Neural cell (in vitro differentiated cells): Measurements from ENCODE around the gene HNRNPAB. TPM values are rescaled to one million over a fixed set of nuclear protein-coding genes. Genes with fewer than 3 reads are reported as not detected.

ENCODE experiments used
- H2AFZ ChIP-seq: fragments of 200-600, 300-800 bp; sonication (generic), shearing (Covaris generic); 2 replicates; pipeline ENCODE4 v1.6.0; 2014; ENCODE audit warnings: low read depth, mild to moderate bottlenecking, antibody characterized with exemption, low read length, moderate library complexity
- H3F3A ChIP-seq: fragments of 200-600 bp; shearing (Covaris generic); 2 replicates; pipeline ENCODE4 v1.6.1; 2016; ENCODE audit warnings: mild to moderate bottlenecking, moderate library complexity, mixed read lengths, antibody characterized with exemption, low read length; ENCODE audit not compliant: insufficient read depth, poor library complexity, severe bottlenecking
- H3K27ac ChIP-seq: fragments of 200-600, 300-800 bp; sonication (generic), shearing (Covaris generic); 2 replicates; pipeline ENCODE4 v1.5.1; 2014; ENCODE audit warnings: mild to moderate bottlenecking, low read length, moderate library complexity
- H3K27me3 ChIP-seq: fragments of 300-800, 200-600 bp; sonication (generic), shearing (Covaris generic); 2 replicates; pipeline ENCODE4 v1.6.0; 2014; ENCODE audit warnings: mild to moderate bottlenecking, low read depth, low read length, moderate library complexity; ENCODE audit not compliant: insufficient read depth
- H3K36me3 ChIP-seq: fragments of 300-800, 200-600 bp; sonication (generic), shearing (Covaris generic); 2 replicates; pipeline ENCODE4 v1.5.1; 2014; ENCODE audit warnings: mild to moderate bottlenecking, antibody characterized with exemption, low read length, moderate library complexity; ENCODE audit not compliant: insufficient read depth
- H3K4me2 ChIP-seq: fragments of 300-800, 200-600 bp; sonication (generic), shearing (Covaris generic); 2 replicates; pipeline ENCODE4 v1.6.0; 2014; ENCODE audit warnings: mild to moderate bottlenecking, low read length
- H3K4me3 ChIP-seq: fragments of 300-800, 200-600 bp; sonication (generic), shearing (Covaris generic); 2 replicates; pipeline ENCODE4 v1.5.1; 2014; ENCODE audit warnings: mild to moderate bottlenecking, low read length, moderate library complexity
- H3K79me2 ChIP-seq: fragments of 200-600 bp; shearing (Covaris generic); replicated peaks from 2 replicates; pipeline ENCODE4 v1.6.0; 2014; ENCODE audit warnings: mild to moderate bottlenecking, low read length, moderate library complexity; ENCODE audit not compliant: insufficient read depth
- H3K9ac ChIP-seq: fragments of 300-800, 200-600 bp; sonication (generic), shearing (Covaris generic); 2 replicates; pipeline ENCODE4 v1.6.1; 2016; ENCODE audit warnings: mild to moderate bottlenecking, low read length, mixed read lengths
- H3K9me2 ChIP-seq: fragments of 200-600 bp; shearing (Covaris generic); 2 replicates; pipeline ENCODE4 v1.6.1; 2016; ENCODE audit warnings: mild to moderate bottlenecking, low read length, mixed read lengths; ENCODE audit not compliant: insufficient read depth
- H3K9me3 ChIP-seq: fragments of 200-600, 300-800 bp; sonication (generic), shearing (Covaris generic); 2 replicates; pipeline ENCODE4 v1.6.1; 2016; ENCODE audit warnings: mild to moderate bottlenecking, mixed run types, low read length, moderate library complexity, mixed read lengths
- H4K20me1 ChIP-seq: fragments of 200-600 bp; shearing (Covaris generic); 2 replicates; pipeline ENCODE4 v1.6.1; 2016; ENCODE audit warnings: mild to moderate bottlenecking, mixed run types; ENCODE audit not compliant: insufficient read depth
- EP300 ChIP-seq: fragments of 450-650 bp; conservative IDR thresholded peaks from 2 replicates; pipeline ENCODE4 v1.6.1; 2014; ENCODE audit warnings: antibody characterized with exemption, mild to moderate bottlenecking, moderate library complexity; ENCODE audit not compliant: poor library complexity, severe bottlenecking
- EZH2 ChIP-seq: fragments of 200-600, 300-800 bp; shearing (Covaris generic), sonication (generic); IDR thresholded peaks from 2 replicates; pipeline ENCODE4 v1.6.1; 2014; ENCODE audit warnings: antibody characterized with exemption, low read length, borderline replicate concordance, mild to moderate bottlenecking; ENCODE audit not compliant: insufficient read depth, poor library complexity, severe bottlenecking
- MXI1 ChIP-seq: fragments of 450-650 bp; conservative IDR thresholded peaks from 2 replicates; pipeline ENCODE4 v1.6.1; 2014; ENCODE audit warnings: antibody characterized with exemption, mild to moderate bottlenecking; ENCODE audit not compliant: poor library complexity, severe bottlenecking
- POLR2AphosphoS5 ChIP-seq: IDR thresholded peaks from 2 replicates; pipeline ENCODE4 v1.6.1; 2012
- RAD21 ChIP-seq: fragments of 450-650 bp; conservative IDR thresholded peaks from 2 replicates; pipeline ENCODE4 v1.6.1; 2014; ENCODE audit warnings: antibody characterized with exemption, mild to moderate bottlenecking, moderate library complexity
- SMC3 ChIP-seq: fragments of 450-650 bp; conservative IDR thresholded peaks from 2 replicates; pipeline ENCODE4 v1.6.1; 2014; ENCODE audit warnings: antibody characterized with exemption, mild to moderate bottlenecking, moderate library complexity; ENCODE audit not compliant: poor library complexity
- TAF1 ChIP-seq: IDR thresholded peaks from 2 replicates; pipeline ENCODE4 v1.6.1; 2012; ENCODE audit warnings: low read depth
- polyA plus RNA-seq: library from polyadenylated mRNA; depleted of rRNA; stranded (reverse); fragments of >200 nt; gene quantifications from 2 replicates; pipeline ENCODE4 v1.2.3, GENCODE V29; 2014
- TF ChIP-seq, protein P1 (sequence below): IDR thresholded peaks from 2 replicates; pipeline ENCODE4 v1.6.1; 2012; ENCODE audit warnings: borderline replicate concordance
- TF ChIP-seq, protein P2 (sequence below): fragments of 450-650 bp; IDR thresholded peaks from 2 replicates; pipeline ENCODE4 v1.5.1; 2014; ENCODE audit warnings: antibody characterized with exemption, mild to moderate bottlenecking, moderate library complexity; ENCODE audit not compliant: poor library complexity, severe bottlenecking

Gene HNRNPAB
- polyA plus RNA-seq, 1 donor from 2014 or later = 129 TPM

DNA sequence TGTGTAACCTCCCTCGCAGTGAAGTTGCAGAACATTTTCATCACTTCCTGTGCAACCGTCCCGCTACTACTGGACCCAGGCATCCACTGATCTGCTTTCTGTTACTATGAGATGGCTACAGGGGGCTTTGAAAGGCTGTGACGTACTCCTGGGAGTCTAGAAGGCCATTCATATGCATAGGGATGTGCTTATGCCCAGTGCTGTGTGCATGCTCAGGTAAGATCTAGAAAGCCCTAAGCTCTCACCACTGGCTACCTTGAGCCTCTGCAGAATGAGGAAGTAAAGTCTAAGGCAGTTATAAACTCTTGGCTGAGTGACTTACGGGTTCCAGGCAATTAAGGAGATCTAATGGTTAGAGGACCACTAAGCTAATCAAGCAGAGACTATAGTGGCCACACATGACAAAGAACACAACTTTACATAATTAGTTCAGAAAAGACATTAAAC, 11.8 kb downstream of the HNRNPAB start:
- Histone ChIP-seq H3K4me3 (no peak overlapping the region), H3K9me2 (no peaks in the 10 kb centered on the region), H3F3A (no peaks in the 10 kb centered on the region), H3K27me3 (no peaks in the 10 kb centered on the region), H3K9me3 (no peaks in the 10 kb centered on the region), H4K20me1 (no peaks in the 10 kb centered on the region), H3K79me2 (no peaks in the 10 kb centered on the region), H3K27ac (no peak overlapping the region), H3K4me2 (no peak overlapping the region), H3K36me3 (peaks cover 10% of the 10 kb centered on the region), H2AFZ (no peak overlapping the region), H3K9ac (no peak overlapping the region)
- TF ChIP-seq EZH2 (no peak), POLR2AphosphoS5 (no peak), RAD21 (no peak), TAF1 (no peak), MXI1 (no peak)

- Histone ChIP-seq H3F3A (no peaks in the 10 kb centered on the region), H3K9ac (no peak overlapping the region), H3K4me3 (no peak overlapping the region), H3K27me3 (no peaks in the 10 kb centered on the region), H3K27ac (no peak overlapping the region), H3K9me3 (no peaks in the 10 kb centered on the region), H2AFZ (no peak overlapping the region), H3K4me2 (no peak overlapping the region), H3K36me3 (peaks cover 10% of the 10 kb centered on the region), H3K79me2 (no peaks in the 10 kb centered on the region), H4K20me1 (no peaks in the 10 kb centered on the region), H3K9me2 (no peaks in the 10 kb centered on the region)
- no peak for TF ChIP-seq POLR2AphosphoS5
- TF ChIP-seq RAD21 = no peak
- TF ChIP-seq TAF1 = no peak
- TF ChIP-seq MXI1 = no peak
- TF ChIP-seq EZH2 = no peak
- no peak for TF ChIP-seq SMC3
- TF ChIP-seq, protein P1, sequence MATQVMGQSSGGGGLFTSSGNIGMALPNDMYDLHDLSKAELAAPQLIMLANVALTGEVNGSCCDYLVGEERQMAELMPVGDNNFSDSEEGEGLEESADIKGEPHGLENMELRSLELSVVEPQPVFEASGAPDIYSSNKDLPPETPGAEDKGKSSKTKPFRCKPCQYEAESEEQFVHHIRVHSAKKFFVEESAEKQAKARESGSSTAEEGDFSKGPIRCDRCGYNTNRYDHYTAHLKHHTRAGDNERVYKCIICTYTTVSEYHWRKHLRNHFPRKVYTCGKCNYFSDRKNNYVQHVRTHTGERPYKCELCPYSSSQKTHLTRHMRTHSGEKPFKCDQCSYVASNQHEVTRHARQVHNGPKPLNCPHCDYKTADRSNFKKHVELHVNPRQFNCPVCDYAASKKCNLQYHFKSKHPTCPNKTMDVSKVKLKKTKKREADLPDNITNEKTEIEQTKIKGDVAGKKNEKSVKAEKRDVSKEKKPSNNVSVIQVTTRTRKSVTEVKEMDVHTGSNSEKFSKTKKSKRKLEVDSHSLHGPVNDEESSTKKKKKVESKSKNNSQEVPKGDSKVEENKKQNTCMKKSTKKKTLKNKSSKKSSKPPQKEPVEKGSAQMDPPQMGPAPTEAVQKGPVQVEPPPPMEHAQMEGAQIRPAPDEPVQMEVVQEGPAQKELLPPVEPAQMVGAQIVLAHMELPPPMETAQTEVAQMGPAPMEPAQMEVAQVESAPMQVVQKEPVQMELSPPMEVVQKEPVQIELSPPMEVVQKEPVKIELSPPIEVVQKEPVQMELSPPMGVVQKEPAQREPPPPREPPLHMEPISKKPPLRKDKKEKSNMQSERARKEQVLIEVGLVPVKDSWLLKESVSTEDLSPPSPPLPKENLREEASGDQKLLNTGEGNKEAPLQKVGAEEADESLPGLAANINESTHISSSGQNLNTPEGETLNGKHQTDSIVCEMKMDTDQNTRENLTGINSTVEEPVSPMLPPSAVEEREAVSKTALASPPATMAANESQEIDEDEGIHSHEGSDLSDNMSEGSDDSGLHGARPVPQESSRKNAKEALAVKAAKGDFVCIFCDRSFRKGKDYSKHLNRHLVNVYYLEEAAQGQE = no peak
- TF ChIP-seq EP300 = no peak
- TF ChIP-seq, protein P2, sequence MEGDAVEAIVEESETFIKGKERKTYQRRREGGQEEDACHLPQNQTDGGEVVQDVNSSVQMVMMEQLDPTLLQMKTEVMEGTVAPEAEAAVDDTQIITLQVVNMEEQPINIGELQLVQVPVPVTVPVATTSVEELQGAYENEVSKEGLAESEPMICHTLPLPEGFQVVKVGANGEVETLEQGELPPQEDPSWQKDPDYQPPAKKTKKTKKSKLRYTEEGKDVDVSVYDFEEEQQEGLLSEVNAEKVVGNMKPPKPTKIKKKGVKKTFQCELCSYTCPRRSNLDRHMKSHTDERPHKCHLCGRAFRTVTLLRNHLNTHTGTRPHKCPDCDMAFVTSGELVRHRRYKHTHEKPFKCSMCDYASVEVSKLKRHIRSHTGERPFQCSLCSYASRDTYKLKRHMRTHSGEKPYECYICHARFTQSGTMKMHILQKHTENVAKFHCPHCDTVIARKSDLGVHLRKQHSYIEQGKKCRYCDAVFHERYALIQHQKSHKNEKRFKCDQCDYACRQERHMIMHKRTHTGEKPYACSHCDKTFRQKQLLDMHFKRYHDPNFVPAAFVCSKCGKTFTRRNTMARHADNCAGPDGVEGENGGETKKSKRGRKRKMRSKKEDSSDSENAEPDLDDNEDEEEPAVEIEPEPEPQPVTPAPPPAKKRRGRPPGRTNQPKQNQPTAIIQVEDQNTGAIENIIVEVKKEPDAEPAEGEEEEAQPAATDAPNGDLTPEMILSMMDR = no peak
Measured at GRCh38 chr5:178216779-178217178, 12.4 kb downstream of the HNRNPAB start.
